HL-60/S4 treated with phorbol 12-myristate 13-acetate at 8.2 ng/mL for 4 days and 3 days (cell line): ENCODE results near the gene PPFIA1.
"Not testable (repeated sequence)": the region's sequence is repeated elsewhere in the genome, so short reads cannot be mapped to it uniquely, and the experiment has no call there.

Source experiments
- in situ Hi-C: fragments of 300-500 bp; cut with MboI; formaldehyde crosslinking; loops from 2 replicates; pipeline ENCODE4 v1.15.0; 2022; ENCODE audit warnings: low sequenced_read_pairs

Gene PPFIA1

GRCh38 chr11:70322666-70323065 is 52.2 kb downstream of the PPFIA1 start:
- in situ Hi-C loops = no loop called here

- in situ Hi-C loops = no loop called here
Observed at GRCh38 chr11:70323806-70324205, 53.3 kb downstream of the PPFIA1 start.

- in situ Hi-C loops = no loop called here
Observed at GRCh38 chr11:70324376-70325115, 54.1 kb downstream of the PPFIA1 start.

- in situ Hi-C loops = no loop called here
Observed at GRCh38 chr11:70325824-70326223, 55.3 kb downstream of the PPFIA1 start.

GRCh38 chr11:70326365-70326811 is 55.9 kb downstream of the PPFIA1 start:
- in situ Hi-C loops = no loop called here

- in situ Hi-C loops = no loop called here
Observed at GRCh38 chr11:70326833-70327232, 56.3 kb downstream of the PPFIA1 start.

GRCh38 chr11:70327717-70328116 is 57.2 kb downstream of the PPFIA1 start:
- in situ Hi-C loops = no loop called here

- in situ Hi-C loops = no loop called here
Observed at GRCh38 chr11:70328556-70328955, 58.1 kb downstream of the PPFIA1 start.

- in situ Hi-C loops = not testable (repeated sequence)
Observed at GRCh38 chr11:70331320-70331843, 60.9 kb downstream of the PPFIA1 start.

- in situ Hi-C loops = no loop called here
Observed at GRCh38 chr11:70331901-70332300, 61.4 kb downstream of the PPFIA1 start.

- in situ Hi-C loops = no loop called here
Observed at GRCh38 chr11:70332567-70332966, 62.1 kb downstream of the PPFIA1 start.

- in situ Hi-C loops = no loop called here
Observed at GRCh38 chr11:70333261-70333660, 62.8 kb downstream of the PPFIA1 start.

GRCh38 chr11:70334351-70334995 is 64.0 kb downstream of the PPFIA1 start:
- in situ Hi-C loops = no loop called here

GRCh38 chr11:70335511-70335910 is 65.0 kb downstream of the PPFIA1 start:
- in situ Hi-C loops = no loop called here

- in situ Hi-C loops = no loop called here
Observed at GRCh38 chr11:70338594-70338993, 68.1 kb downstream of the PPFIA1 start.

GRCh38 chr11:70339066-70339465 is 68.6 kb downstream of the PPFIA1 start:
- in situ Hi-C loops = no loop called here

GRCh38 chr11:70341881-70342429 is 71.5 kb downstream of the PPFIA1 start:
- in situ Hi-C loops = no loop called here

GRCh38 chr11:70343636-70344035 is 73.1 kb downstream of the PPFIA1 start:
- in situ Hi-C loops = no loop called here

- in situ Hi-C loops = no loop called here
Observed at GRCh38 chr11:70348191-70348590, 77.7 kb downstream of the PPFIA1 start.

GRCh38 chr11:70348608-70349007 is 78.1 kb downstream of the PPFIA1 start:
- in situ Hi-C loops = no loop called here

- in situ Hi-C loops = no loop called here
Observed at GRCh38 chr11:70351646-70352045, 81.2 kb downstream of the PPFIA1 start.

GRCh38 chr11:70352100-70352499 is 81.6 kb downstream of the PPFIA1 start:
- in situ Hi-C loops = no loop called here
